HCEC 1CT (cell line): ENCODE data around the gene B3GAT2.

Source experiments
- DNase-seq: peaks from one replicate; pipeline ENCODE4 v3.0.0-alpha.2; 2017

Gene B3GAT2

GRCh38 chr6:70889270-70889669 is 67.6 kb downstream of the B3GAT2 start:
- DNase-seq, result no peak

- DNase-seq, result no peak
Measured at GRCh38 chr6:70886661-70887060, 70.2 kb downstream of the B3GAT2 start.

GRCh38 chr6:70886071-70886470 is 70.8 kb downstream of the B3GAT2 start:
- DNase-seq, result no peak

GRCh38 chr6:70884074-70884983 is 72.5 kb downstream of the B3GAT2 start:
- peak; percentile 53 for DNase-seq

GRCh38 chr6:70879496-70879895 is 77.4 kb downstream of the B3GAT2 start:
- DNase-seq, result no peak

GRCh38 chr6:70874181-70874913 is 82.5 kb downstream of the B3GAT2 start:
- no peak for DNase-seq

GRCh38 chr6:70872469-70872868 is 84.4 kb downstream of the B3GAT2 start:
- no peak for DNase-seq

GRCh38 chr6:70864401-70864800 is 92.5 kb downstream of the B3GAT2 start:
- DNase-seq, result no peak

- no peak for DNase-seq
Measured at GRCh38 chr6:70863343-70863742, 93.5 kb downstream of the B3GAT2 start.

- DNase-seq, result no peak
Measured at GRCh38 chr6:70860920-70861319, 95.9 kb downstream of the B3GAT2 start.

GRCh38 chr6:70860045-70860444 is 96.8 kb downstream of the B3GAT2 start:
- DNase-seq, result peak; percentile 27

- DNase-seq, result no peak
Measured at GRCh38 chr6:70857387-70858077, 99.3 kb downstream of the B3GAT2 start.

GRCh38 chr6:70852667-70853246 is 104.1 kb downstream of the B3GAT2 start:
- DNase-seq, result no peak

GRCh38 chr6:70849348-70850069 is 107.4 kb downstream of the B3GAT2 start:
- no peak for DNase-seq

GRCh38 chr6:70847106-70848084 is 109.5 kb downstream of the B3GAT2 start:
- DNase-seq, result no peak

GRCh38 chr6:70846207-70846835 is 110.5 kb downstream of the B3GAT2 start:
- DNase-seq, result no peak

- no peak for DNase-seq
Measured at GRCh38 chr6:70844301-70844700, 112.6 kb downstream of the B3GAT2 start.

GRCh38 chr6:70843328-70843918 is 113.4 kb downstream of the B3GAT2 start:
- no peak for DNase-seq

GRCh38 chr6:70842541-70842940 is 114.3 kb downstream of the B3GAT2 start:
- DNase-seq, result no peak

GRCh38 chr6:70841112-70841511 is 115.7 kb downstream of the B3GAT2 start:
- no peak for DNase-seq
